A673 (cell line): Measurements from ENCODE around the gene LAD1. TPM values are rescaled to one million over a fixed set of nuclear protein-coding genes. Genes with fewer than 3 reads are reported as not detected.

Source experiments
- BruUV-seq: library from RNA; stranded (reverse); fragments of 400-500 nt; replicated peaks from 2 replicates; lab custom pipeline; 2021; lab: Mats Ljungman, UMichigan
- CTCF ChIA-PET: fragments of 300-600 bp; sonication (Branson Sonifier 250); formaldehyde crosslinking; loops from one replicate; lab custom pipeline; 2022; ENCODE audit warnings: antibody characterized with exemption; lab: Charles Lee
- POLR2A ChIA-PET: fragments of 300-600 bp; sonication (Branson Sonifier 250); formaldehyde crosslinking; loops from one replicate; lab custom pipeline; 2022; ENCODE audit warnings: antibody characterized with exemption; ENCODE audit not compliant: low non-redundant PET; lab: Charles Lee
- DNase-seq: peaks from one replicate; pipeline ENCODE4 v3.0.0-alpha.2; 2015; ENCODE audit warnings: low spot score
- H3K27ac ChIP-seq: fragments of 200-600 bp; sonication (generic); 2 replicates; pipeline ENCODE4 v1.5.1; 2016; ENCODE audit warnings: mixed run types, low read depth, mild to moderate bottlenecking, mixed read lengths, antibody characterized with exemption, low read length; ENCODE audit not compliant: poor library complexity, severe bottlenecking
- H3K27me3 ChIP-seq: fragments of 200-600 bp; sonication (generic); replicated peaks from 2 replicates; pipeline ENCODE4 v1.6.1; 2017; ENCODE audit warnings: mixed run types, low read depth, mild to moderate bottlenecking, mixed read lengths, antibody characterized with exemption, low read length; ENCODE audit not compliant: insufficient read depth, poor library complexity
- H3K36me3 ChIP-seq: fragments of 200-600 bp; sonication (generic); 2 replicates; pipeline ENCODE4 v1.6.1; 2016; ENCODE audit warnings: mixed run types, mild to moderate bottlenecking, mixed read lengths, antibody characterized with exemption, low read length; ENCODE audit not compliant: insufficient read depth, poor library complexity, severe bottlenecking
- H3K4me1 ChIP-seq: fragments of 200-600 bp; sonication (generic); 2 replicates; pipeline ENCODE4 v1.6.1; 2017; ENCODE audit warnings: mixed run types, mild to moderate bottlenecking, mixed read lengths, antibody characterized with exemption, low read length; ENCODE audit not compliant: insufficient read depth, poor library complexity, severe bottlenecking
- H3K4me3 ChIP-seq: fragments of 200-600 bp; sonication (generic); 2 replicates; pipeline ENCODE4 v1.5.1; 2016; ENCODE audit warnings: low read depth, mixed run types, mild to moderate bottlenecking, mixed read lengths, low read length; ENCODE audit not compliant: poor library complexity, severe bottlenecking
- H3K9me3 ChIP-seq: fragments of 200-600 bp; sonication (generic); 2 replicates; pipeline ENCODE4 v1.6.1; 2016; ENCODE audit warnings: mixed run types, low read depth, mild to moderate bottlenecking, mixed read lengths, antibody characterized with exemption, low read length; ENCODE audit not compliant: poor library complexity, severe bottlenecking
- EZH2 ChIP-seq: fragments of 200-600 bp; sonication (generic); IDR thresholded peaks from 2 replicates; pipeline ENCODE4 v1.6.1; 2017; ENCODE audit warnings: borderline replicate concordance, low read depth, mild to moderate bottlenecking, mixed read lengths, antibody characterized with exemption, low read length; ENCODE audit not compliant: poor library complexity, severe bottlenecking
- intact Hi-C: fragments of 100-400 bp; cut with micrococcal nuclease; formaldehyde crosslinking; loops from one replicate; pipeline ENCODE4 v1.10.0; 2022; ENCODE audit not compliant: unreplicated experiment
- total RNA-seq: library from RNA; stranded (reverse); gene quantifications from 2 replicates; pipeline ENCODE4 v1.2.3, GENCODE V29; 2021
- TF ChIP-seq, protein P1 (sequence below): fragments of 300-800, 200-600 bp; sonication (generic); conservative IDR thresholded peaks from 2 replicates; pipeline ENCODE4 v1.5.1; 2017; ENCODE audit warnings: low read depth, mild to moderate bottlenecking, antibody characterized with exemption, low read length, moderate library complexity, mixed read lengths

Gene LAD1
- total RNA-seq, 1 experiment from 2014 or later: not detected

DNA sequence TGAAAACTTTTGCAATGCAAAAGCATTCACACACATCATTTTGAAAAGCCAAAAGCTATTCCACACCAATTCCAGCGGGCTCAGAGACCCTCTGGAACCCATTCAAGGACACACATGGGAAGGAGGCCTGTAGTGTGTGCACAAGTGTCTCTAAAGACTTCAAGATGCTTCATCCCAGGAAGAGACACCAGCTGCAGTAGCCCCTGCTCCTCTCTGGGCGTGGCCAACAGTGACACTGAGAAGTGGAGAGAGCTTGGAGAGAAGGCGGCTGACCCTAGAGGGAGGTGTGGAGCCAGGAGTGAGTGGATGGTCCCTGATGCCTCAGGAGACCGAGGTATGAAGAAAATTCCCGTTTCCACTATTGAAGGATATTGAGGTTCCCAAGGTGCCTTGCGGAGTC is 37.3 kb upstream of the LAD1 start:
- no TSS peak for BruUV-seq
- peaks cover 10% of the 10 kb centered on the region for H3K4me1 ChIP-seq
- intact Hi-C loops: loop anchor here (1.0 to 2.0 kb wide), 2 partner anchors 44 to 76 kb away; no protein-coding TSS in a partner anchor
- CTCF ChIA-PET: interaction anchor here (1.6 to 2.0 kb wide), 5 partner anchors 11 to 356 kb away, joined by 5 to 31 read pairs (median 18); partner anchors contain the start of gene PHLDA3
- no peaks in the 10 kb centered on the region for H3K36me3 ChIP-seq
- no peaks in the 10 kb centered on the region for H3K27me3 ChIP-seq
- TF ChIP-seq, protein P1, sequence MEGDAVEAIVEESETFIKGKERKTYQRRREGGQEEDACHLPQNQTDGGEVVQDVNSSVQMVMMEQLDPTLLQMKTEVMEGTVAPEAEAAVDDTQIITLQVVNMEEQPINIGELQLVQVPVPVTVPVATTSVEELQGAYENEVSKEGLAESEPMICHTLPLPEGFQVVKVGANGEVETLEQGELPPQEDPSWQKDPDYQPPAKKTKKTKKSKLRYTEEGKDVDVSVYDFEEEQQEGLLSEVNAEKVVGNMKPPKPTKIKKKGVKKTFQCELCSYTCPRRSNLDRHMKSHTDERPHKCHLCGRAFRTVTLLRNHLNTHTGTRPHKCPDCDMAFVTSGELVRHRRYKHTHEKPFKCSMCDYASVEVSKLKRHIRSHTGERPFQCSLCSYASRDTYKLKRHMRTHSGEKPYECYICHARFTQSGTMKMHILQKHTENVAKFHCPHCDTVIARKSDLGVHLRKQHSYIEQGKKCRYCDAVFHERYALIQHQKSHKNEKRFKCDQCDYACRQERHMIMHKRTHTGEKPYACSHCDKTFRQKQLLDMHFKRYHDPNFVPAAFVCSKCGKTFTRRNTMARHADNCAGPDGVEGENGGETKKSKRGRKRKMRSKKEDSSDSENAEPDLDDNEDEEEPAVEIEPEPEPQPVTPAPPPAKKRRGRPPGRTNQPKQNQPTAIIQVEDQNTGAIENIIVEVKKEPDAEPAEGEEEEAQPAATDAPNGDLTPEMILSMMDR: no peak; the same call in 1 of the 2 replicates
- no peak for TF ChIP-seq EZH2
- POLR2A ChIA-PET: no interaction called here
- peak; percentile 56 for DNase-seq
- H3K27ac ChIP-seq: no peak overlapping the region
- H3K4me3 ChIP-seq: no peak overlapping the region
- no peaks in the 10 kb centered on the region for H3K9me3 ChIP-seq

DNA sequence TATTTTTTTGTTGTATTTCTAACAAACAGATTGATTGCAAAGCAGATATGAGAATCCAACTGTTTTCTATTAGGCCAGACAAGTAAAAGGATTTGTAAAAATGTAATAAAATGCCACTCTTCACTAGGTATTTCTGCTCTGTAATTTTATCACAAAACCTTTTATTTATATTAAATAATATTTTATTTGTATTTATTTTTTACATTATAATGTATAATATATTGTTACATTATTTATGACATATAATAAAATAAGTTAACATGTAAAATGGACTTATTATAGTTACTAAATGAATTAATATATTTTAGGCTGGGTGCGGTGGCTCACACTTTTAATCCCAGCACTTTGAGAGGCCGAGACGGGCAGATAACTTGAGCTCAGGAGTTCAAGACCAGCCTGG is 35.1 kb upstream of the LAD1 start:
- no peak overlapping the region for H3K4me3 ChIP-seq
- BruUV-seq: no TSS peak
- peaks cover 10% of the 10 kb centered on the region for H3K4me1 ChIP-seq
- TF ChIP-seq, protein P1: no peak
- no peaks in the 10 kb centered on the region for H3K27me3 ChIP-seq
- no peaks in the 10 kb centered on the region for H3K36me3 ChIP-seq
- CTCF ChIA-PET: interaction anchor here (0.8 kb wide), 2 partner anchors 14 to 58 kb away, joined by 3 to 9 read pairs; no protein-coding TSS in a partner anchor
- POLR2A ChIA-PET: no interaction called here
- DNase-seq: no peak
- H3K27ac ChIP-seq: no peak overlapping the region
- intact Hi-C loops: no loop called here
- no peaks in the 10 kb centered on the region for H3K9me3 ChIP-seq

DNA sequence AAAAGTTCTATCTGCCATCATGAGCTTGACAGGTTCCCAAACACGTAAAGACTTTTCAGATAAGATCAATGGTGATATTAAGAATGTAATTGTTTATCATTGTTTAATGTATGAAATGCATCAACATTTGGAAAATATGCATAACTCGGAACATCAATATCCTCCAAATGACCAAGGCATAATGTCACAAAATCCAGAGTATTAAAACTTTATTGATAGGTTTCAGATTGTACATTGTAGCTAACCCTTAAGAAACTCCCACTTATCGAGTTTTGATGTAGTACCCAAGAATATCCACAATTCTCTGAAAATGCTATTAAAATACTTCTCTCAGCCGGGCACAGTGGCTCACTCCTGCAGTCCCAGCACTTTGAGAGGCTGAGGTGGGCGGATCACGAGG is 34.5 kb upstream of the LAD1 start:
- Histone ChIP-seq H3K9me3 (no peaks in the 10 kb centered on the region), H3K4me3 (no peak overlapping the region), H3K4me1 (peaks cover 10% of the 10 kb centered on the region), H3K36me3 (no peaks in the 10 kb centered on the region), H3K27ac (no peak overlapping the region), H3K27me3 (no peaks in the 10 kb centered on the region)
- ChIA-PET CTCF (interaction anchor here (0.7 to 0.8 kb wide), 4 partner anchors 14 to 79 kb away, joined by 3 to 9 read pairs (median 3); no protein-coding TSS in a partner anchor), POLR2A (no interaction called here)
- TF ChIP-seq, protein P1: no peak
- no peak for TF ChIP-seq EZH2
- no peak for DNase-seq
- intact Hi-C loops: no loop called here
- no TSS peak for BruUV-seq
